22Rv1 (cell line): ENCODE data around the gene LTA4H.

Experiments used
- CTCF ChIP-seq: fragments of 450-650 bp; IDR thresholded peaks from 2 replicates; pipeline ENCODE4 v1.5.1; 2017; ENCODE audit warnings: mild to moderate bottlenecking
- ZFX ChIP-seq: fragments of 450-650 bp; IDR thresholded peaks from 2 replicates; pipeline ENCODE4 v1.6.1; 2017; ENCODE audit warnings: antibody characterized with exemption, borderline replicate concordance

DNA sequence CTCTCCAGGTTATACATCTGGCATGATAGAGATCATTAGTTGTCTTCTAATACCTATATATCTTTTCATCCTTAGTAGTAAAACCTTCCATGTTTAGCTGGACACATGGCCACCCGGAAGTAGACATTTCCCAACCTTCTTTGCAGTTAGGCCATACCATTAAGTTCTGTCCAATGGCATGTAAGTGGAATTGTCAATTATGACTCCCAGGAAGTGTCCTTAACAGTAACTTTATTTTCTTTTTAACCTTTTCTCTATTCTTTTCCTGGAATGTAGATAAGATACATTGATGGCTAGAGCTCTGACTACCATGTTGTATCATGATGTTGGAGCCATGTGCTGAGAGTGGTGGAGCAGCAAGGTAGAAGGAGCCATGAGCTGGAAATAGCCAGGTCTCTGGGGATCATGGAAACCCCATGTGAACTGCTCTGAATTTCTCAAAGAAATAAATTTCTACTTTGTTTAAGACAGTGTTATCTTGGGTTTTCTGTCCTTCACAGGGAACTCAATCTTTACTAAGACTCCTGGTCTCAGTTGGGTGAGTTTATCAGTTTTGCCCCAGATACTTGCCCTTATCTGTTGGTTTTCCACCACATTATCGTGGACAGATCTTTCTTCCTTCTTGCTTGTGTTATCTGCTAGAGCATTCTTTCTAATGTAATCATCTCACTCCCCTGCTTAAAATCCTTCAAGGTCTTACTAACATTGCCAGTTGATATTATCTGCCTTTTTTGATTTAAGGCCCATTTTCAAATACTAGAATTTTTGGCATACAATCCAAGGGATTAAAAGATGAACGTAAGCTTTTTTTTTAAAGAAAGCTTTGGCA is 5.1 kb upstream of the LTA4H start:
- no peak for TF ChIP-seq ZFX
- no peak for TF ChIP-seq CTCF
